Measurements from ENCODE around the gene CCPG1.
"Not testable (repeated sequence)": the region's sequence is repeated elsewhere in the genome, so short reads cannot be mapped to it uniquely, and the experiment has no call there.

Gene CCPG1, protein sequence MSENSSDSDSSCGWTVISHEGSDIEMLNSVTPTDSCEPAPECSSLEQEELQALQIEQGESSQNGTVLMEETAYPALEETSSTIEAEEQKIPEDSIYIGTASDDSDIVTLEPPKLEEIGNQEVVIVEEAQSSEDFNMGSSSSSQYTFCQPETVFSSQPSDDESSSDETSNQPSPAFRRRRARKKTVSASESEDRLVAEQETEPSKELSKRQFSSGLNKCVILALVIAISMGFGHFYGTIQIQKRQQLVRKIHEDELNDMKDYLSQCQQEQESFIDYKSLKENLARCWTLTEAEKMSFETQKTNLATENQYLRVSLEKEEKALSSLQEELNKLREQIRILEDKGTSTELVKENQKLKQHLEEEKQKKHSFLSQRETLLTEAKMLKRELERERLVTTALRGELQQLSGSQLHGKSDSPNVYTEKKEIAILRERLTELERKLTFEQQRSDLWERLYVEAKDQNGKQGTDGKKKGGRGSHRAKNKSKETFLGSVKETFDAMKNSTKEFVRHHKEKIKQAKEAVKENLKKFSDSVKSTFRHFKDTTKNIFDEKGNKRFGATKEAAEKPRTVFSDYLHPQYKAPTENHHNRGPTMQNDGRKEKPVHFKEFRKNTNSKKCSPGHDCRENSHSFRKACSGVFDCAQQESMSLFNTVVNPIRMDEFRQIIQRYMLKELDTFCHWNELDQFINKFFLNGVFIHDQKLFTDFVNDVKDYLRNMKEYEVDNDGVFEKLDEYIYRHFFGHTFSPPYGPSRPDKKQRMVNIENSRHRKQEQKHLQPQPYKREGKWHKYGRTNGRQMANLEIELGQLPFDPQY

DNA sequence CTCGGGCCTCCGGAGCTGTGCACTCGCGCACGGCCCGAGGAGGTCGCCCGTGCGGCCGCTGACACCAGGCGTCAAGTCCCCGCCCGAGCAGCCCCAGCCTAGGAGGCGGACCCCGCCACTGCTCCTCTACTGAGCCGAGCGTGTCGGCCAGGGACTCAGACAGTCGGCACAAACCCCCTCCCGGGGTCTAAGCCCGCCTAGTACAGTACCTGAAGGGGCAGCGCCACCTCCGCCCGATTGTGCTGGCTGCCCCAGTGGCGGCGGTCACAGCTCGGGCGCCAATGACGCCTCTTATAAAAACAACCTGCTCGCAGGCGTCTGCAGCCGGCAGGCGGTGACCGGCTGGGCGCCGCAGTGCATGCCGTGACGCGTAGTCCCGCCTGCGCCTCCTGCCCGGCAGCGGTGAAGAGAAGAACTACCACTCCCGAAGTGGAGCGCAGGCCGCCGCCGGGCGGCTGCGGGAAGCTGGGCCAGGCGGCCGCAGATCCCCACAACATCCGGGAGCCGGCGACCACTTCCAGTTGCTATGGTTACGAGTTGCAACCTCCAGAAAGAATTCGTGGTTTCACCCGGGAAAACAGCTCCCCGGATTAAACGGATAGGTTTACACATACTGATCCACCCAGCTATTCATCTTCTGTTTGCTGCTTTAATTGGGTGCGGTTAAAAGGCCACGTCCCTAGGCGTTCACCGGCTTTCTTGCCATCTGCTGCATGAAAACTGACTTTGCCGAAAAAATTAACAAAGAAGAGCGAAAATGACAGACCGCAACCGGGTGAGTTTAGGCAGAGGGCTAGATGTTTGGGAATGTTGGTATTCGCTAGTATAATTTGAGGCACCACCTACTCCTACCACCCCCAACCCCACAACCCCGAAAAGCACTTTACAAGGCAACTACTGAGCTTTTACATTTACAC, at the start of gene CCPG1, which contains the start of gene PIERCE2:
Gene CCPG1, minus strand, starts transcription at position 348 of the 917 bp plus-strand sequence. CDS start 18,935 bp downstream, outside the sequence.
Gene PIERCE2, plus strand, starts transcription at position 484 of the 917 bp plus-strand sequence. Its CDS starts 274 bp downstream, at position 758.
- DNase-seq, result peak; percentile 84

DNA sequence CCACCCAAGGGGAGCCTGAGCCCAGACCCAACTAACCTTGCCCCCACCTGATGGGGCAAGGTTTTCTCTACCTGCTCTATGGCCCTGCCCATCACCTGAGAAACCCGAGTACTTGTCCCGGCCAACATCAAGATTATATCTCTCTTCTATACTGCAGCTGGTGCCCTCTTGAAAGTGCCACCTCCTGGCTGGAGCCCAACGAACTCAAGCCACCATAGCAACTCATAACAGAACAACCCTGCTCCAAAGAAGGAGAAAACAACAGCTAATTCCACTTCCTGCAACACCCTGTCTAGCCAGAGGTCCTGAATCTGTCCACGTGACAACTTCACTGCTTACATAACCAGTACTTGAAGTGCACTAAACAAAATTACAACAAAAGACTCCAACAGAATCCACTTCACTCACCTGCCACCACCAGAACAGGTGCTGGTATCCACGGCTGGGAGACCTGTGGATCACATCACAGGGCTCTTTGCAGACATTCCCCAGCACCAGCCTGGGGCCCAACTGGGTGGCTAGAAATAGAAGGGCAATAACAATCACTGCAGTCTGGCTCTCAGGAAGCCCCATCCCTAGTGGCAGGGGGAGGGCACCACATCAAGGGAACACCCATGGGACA, 49.4 kb upstream of the CCPG1 start:
- peak; percentile 87 for DNase-seq

DNA sequence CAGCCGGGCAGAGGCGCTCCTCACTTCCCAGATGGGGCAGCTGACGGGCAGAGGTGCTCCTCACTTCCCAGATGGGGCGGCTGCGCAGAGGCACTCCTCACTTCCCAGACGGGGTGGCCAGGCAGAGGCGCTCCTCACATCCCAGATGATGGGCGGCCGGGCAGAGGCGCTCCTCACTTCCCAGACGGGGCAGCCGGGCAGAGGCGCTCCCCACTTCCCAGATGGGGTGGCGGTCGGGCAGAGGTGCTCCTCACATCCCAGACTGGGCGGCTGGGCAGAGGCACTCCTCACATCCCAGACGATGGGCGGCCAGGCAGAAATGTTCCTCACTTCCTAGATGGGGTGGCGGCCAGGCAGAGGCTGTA, 38.9 kb upstream of the CCPG1 start:
- not testable (repeated sequence) for DNase-seq

DNA sequence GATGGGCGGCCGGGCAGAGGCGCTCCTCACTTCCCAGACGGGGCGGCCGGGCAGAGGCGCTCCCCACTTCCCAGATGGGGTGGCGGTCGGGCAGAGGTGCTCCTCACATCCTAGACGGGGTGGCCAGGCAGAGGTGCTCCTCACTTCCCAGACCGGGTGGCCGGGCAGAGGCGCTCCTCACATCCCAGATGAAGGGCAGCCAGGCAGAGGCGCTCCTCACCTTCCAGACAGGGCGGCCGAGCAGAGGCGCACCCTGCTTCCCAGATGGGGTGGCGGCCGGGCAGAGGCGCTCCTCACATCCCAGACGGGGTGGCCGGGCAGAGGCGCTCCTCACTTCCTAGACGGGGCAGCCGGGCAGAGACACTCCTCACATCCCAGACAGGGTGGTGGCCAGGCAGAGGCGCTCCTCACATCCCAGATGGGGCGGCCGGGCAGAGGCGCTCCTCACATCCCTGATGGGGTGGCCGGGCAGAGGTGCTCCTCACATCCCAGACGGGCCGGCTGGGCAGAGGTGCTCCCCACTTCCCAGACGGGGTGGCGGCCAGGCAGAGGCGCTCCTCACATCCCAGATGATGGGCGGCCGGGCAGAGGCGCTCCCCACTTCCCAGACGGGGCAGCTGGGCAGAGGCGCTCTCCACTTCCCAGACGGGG, 38.3 kb upstream of the CCPG1 start:
- DNase-seq, result not testable (repeated sequence)

DNA sequence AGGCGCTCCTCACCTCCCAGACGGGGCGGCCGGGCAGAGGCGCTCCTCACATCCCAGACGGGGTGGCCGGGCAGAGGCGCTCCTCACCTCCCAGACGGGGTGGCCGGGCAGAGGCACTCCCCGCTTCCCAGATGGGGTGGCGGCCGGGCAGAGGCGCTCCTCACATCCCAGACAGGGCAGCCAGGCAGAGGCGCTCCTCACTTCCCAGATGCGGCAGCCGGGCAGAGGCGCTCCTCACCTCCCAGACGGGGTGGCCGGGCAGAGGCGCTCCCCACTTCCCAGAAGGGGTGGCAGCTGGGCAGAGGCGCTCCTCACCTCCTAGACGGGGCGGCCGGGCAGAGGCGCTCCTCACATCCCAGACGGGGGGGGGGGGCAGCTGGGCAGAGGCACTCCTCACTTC, 37.8 kb upstream of the CCPG1 start:
- not testable (repeated sequence) for DNase-seq

DNA sequence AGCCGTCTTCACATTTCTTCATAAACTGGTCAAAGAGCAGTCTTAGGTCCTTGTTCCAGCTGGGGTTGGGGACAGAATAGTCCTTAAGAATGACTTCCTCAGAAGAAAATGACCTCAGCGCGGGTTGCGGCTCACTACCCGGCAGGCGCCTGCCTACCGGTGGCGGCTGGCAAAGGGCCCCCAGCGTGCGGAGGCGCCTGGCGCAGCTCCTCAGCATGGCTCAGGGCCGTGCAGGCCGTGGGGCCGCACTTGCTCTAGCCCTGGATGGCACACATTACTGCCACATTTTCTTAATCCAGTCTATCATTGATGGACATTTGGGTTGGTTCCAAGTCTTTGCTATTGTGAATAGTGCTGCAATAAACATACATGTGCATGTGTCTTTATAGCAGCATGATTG, 35.0 kb upstream of the CCPG1 start:
- not testable (repeated sequence) for DNase-seq

DNA sequence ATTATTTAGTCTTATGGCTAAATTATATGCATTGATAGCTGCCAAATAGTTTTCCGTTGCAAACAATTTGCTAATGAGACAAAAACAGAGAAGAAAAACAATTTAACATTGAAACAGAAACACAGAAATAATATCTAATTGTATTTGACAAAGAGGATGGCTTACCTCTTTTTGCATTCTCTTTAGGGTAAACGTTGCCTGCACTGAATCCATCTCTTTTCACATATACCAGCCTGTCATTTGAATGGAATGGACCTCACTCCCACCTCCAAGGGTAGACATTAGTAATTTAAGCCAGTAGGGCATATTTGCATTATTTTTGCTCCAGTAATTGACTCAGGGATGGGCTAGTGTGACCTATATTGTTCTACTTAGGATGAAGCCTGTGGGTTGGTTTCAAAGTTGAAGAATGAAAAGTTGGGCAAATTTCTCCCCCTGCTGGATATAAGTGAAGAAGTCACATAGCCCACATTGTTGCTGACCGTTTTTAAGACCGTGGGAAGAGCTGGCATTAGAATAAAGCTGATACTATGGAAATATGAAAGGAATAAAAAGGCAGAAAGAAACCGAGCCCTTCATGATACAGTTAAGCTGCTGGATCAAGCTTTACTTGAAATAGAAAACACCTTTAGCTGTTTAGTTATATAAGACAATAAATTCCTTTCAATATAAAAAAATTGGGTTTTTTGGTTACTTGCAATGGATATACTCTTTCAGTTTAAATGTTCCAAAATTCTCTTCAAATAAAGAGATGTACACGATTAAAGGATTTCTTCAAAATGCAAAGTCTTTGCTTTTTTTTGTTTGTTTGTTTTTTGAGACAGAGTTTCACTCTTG, 27.0 kb upstream of the CCPG1 start:
- DNase-seq, result no peak

DNA sequence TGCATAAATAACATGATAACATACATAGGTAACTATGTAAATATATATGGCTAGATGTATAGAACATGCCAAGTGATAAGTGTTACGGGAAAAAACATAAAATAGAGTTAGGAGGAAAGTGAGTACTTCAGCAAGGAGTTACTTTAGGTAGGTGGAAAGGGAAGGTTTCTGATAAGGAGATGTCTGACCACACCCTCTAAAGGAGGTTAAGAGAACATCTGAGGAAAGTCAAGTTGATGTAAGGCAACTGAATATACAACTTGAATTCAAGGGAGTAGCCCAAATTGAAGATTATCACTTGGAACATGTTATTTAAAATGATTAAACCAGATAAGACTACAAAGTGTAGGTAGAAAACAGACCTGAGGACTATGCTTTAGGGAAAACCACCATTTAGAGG, 13.9 kb upstream of the CCPG1 start:
- DNase-seq, result no peak

DNA sequence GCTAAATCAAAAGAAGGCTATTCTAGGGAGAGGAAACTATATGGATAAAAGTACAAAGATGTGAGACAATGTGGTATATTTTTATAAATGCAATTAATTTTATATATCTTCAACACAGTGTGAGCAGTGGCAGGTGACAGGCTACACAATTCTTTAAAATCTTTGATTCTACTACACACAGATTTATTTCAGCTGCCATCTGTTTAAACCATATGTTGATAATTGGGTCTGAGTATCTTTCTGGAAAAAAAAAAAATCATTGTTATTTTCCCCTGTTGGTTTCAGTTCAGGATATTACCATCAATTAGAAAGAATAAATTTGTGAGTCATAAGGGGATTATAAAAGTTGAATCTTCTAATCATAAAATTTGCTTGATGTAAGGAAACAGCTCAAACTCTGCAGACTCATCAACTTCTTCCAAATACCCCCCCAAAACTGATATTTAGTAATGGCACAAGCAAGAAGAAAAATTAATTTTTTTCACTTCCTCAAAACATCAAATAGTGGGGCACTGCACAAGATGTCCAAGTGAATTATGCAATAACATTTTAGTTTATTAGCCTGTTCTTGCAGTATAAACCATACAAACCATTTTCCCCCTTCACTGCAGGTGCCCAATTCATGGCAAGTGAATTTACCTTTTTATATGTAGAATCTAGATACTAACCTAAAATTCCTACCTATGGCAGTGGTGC, 12.2 kb upstream of the CCPG1 start:
- DNase-seq, result no peak

DNA sequence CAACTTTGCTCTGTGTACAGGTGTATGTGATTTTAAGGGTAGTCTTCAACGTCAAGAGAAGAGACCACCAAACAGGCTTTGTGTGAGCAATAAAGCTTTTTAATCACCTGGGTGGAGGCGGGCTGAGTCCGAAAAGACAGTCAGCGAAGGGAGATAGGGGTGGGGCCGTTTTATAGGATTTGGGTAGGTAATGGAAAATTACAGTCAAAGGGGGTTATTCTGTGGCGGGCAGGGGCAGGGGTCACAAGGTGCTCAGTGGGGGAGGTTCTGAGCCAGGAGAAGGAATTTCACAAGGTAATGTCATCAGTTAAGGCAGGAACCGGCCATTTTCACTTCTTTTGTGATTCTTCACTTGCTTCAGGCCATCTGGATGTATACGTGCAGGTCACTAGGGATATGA, 9.5 kb upstream of the CCPG1 start:
- DNase-seq, result not testable (repeated sequence)

DNA sequence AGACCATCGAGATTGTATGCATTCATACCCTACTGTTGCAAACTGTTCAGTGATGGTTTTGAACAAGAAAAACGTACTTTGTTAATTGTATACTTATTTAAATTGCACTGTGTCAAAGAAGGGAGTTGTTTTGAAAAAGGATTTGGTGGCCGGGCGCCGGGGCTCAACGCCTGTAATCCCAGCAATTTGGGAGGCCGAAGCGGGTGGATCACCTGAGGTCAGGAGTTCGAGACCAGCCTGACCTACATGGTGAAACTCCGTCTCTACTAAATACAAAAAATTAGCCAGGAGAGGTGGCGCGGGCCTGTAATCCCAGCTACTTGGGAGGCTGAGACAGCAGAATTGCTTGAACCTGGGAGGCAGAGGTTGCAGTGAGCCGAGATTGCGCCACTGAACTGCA, 817 bp upstream of the CCPG1 start:
- not testable (repeated sequence) for DNase-seq

DNA sequence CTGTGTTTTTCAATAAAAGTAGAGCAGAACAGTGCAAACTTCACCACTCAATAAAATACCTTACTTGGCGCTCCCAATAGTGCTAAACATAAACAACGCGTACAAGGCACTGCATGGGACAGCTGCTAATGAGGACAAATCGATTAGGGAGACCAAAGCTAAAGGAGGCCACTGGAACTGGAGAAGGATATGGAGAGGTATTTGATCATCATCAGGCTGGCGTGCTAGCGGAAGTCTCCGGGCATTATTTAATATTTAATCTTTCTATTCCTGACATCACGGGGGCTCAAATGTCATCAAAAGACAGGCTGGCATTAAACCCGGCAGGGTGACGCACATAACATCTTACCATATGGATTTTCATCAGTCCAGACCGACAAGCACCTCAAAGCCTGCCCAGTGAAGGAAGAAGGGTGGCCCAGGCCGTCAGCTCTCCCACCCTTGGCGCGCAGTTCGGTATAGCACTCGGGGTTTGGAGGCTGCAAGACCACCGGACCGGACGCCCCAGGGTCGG, 604 bp downstream of the CCPG1 start:
- DNase-seq, result no peak

DNA sequence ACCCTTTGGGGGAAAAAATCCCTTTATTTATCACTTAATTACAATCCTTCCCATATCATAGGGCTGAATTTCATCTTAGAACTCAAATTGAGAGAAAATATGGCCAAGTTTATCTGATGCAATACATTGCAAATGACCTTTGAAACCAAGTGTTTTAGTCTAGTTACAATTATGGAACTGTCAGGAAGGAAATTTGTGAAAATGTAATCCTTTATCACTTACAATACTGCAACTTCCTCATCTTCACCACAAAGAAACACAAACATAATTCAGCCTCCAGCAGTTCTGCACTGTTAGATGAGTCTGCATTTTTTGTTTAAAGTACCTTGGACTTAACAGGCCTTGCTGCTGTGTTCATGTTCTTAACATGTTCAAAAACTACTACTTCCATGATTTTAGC, 4.6 kb downstream of the CCPG1 start:
- no peak for DNase-seq

DNA sequence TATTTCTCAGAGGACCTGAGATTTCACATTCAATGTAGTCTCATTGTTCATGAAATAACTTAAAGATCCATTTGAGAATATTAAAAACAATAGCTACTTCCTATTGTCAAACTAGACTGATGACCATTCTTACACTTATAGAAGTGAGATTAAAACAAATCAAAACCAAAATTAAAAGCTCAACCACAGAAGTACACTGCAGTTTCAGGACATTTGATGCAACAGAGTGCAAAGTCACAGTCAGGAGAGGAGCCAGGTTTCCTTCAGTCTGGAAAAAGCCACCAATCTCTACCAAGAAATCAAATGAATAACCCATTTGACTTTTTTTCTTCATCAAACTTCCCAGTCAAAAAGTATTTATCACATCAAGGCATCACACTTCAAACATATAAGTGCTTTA, 5.5 kb downstream of the CCPG1 start:
- no peak for DNase-seq

DNA sequence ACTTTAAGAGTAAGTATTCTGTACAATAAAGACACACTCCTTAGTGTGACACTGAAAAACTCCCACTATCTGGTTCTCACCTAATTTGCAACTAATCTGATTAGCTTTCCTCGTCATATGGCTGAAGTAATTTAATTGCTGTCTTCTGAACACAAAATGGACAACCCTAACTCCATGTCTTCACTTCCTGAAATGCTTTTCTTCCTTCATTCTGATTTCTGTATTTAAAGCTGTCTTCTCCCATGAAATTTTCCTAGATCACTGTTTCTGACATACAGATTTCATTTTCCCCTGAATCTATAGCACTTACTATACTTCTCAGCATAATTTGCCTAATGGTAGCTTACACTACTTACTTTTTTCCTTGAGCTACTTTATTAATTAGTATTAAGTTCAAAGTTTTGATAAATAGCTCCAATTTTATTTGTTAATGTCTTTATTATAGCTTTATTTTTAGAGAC, 6.3 kb downstream of the CCPG1 start:
- no peak for DNase-seq

DNA sequence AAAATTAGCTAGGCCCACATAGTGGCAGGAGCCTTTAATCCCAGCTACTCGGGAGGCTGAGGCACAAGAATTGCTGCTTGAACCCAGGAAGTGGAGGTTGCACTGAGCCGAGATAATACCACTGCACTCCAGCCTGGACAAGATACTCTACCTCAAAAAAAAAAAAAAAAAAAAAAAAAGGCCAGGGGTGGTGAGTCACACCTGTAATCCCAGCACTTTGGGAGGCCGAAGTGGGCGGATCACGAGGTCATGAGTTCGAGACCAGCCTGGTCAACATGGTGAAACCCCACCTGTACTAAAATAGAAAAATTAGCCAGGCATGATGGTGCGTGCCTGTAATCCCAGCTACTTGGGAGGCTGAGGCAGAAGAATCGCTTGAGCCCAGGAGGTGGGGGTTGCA, 8.1 kb downstream of the CCPG1 start:
- DNase-seq, result not testable (repeated sequence)

DNA sequence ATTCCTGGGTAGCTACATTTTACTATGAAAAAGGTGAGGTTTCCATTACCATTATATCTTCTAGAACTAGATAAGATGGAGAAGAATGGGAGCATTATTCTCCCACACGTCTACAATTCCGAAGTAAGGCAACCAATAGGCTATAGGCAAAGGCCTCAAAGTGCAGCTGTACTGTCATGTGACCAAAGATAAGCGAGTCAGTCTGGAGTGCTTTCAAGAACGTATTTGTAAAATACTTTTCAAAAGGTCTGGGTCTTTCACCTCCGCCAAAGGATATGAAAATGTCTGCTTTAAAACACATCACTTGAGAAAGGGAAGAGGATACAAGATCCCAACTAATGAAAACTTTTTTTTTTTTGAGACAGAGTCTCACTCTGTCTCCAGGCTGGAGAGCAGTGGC, 9.9 kb downstream of the CCPG1 start:
- no peak for DNase-seq

DNA sequence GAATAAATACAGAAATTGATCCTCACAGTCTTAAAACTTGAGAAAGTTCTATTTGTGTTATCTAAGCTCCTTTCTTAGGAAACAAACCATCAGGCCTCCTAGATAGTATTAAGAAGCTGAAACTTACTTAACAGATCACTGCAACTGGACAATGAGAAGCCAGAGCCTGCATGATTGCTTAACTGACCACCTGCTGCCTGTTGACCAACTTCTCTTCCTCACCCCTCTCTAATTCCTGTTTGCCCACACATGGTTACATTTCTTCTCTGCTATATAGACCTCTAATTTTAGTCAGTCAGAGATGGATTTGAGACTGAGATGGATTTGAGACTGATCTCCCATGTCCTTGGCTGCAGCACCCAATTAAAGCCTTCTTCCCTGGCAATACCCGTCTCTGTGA, 13.5 kb downstream of the CCPG1 start:
- no peak for DNase-seq

DNA sequence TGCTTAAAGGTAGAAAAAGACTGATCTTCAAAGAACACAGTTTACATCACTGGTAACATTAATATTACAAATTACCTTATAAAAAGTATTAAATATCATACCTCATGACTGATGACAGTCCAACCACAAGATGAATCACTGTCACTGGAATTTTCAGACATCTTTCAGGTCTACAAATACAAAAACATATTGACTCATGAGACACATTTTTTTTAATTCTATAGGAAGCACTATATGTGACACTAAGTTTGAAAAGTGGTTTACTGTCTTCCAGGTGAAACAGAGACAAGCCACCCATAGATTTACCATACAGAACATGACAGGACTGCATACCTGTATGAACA, 18.9 kb downstream of the CCPG1 start:
- DNase-seq, result no peak

DNA sequence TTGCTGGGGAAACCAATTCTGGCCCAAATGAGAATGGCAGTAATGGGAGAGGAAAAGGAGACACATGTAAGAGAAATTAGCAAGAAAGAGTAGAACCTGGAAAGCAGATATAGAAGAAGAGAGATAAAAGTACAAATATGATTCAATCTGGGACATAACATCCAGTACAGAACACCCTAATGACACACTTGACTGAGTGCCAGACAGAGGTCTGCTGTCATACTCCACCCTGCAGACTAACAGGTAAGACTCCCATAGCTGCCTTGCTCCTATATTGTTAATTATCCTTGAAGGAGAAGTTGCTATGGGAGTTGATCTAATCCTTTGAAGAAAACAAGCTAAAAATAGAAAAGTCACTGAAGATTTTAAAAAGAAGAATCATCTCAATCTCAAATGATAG, 21.1 kb downstream of the CCPG1 start:
- no peak for DNase-seq

Data from NCI-H510A (cell line).